Stimulated activated CD8-positive, alpha-beta memory T cell treated with anti-CD3 and anti-CD28 coated beads, Interleukin-12 subunit alpha, Interleukin-12 subunit beta, amount 100 ng/mL, for 4 hours (primary cell): ENCODE results near the gene TIAM2.
"Not testable (repeated sequence)": the region's sequence is repeated elsewhere in the genome, so short reads cannot be mapped to it uniquely, and the experiment has no call there.

Experiments
- DNase-seq: peaks from one replicate; pipeline ENCODE4 v3.0.0-alpha.2; 2020; ENCODE audit warnings: low read depth

Gene TIAM2

DNA sequence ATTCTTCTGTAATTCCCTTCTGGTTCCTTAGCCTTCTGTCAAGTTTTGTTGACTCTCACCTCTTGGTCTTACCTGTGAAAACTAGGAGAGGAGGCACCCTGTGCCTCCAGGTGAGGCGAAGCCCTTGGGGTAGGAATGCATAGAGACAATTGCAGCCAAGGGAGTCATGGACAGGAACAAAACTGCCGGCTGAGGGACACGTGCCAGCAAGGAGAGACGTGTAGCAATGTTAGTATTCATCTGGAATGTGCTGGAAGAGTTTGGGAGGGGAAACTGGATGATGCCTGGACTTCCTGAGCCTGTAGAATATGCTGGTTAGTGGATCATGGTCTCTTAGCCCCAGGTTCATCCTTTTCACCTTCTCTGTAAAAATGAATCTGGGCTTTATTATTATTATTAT is 3.9 kb upstream of the TIAM2 start:
- no peak for DNase-seq

GRCh38 chr6:154993026-154993425 is 2.1 kb upstream of the TIAM2 start:
- DNase-seq = no peak

DNA sequence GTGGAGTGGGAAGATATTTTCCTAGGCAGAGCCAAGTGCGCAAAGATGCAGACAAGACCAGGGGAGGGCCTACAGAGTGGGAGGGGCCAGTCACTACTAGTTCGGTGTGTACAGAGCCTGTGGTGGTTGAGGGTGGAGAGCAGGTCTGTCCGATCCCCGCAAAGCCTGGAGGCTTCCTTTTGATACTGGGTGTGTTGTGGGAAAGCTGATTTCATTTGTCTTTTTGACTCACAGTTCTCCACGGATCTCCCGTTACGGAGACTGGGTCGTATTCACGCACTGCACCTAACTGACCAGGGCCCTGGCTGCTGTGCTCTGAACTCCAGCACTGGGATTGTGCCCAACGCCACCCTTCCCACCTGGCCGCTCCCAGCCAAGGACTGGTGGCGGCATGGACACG is 1.4 kb upstream of the TIAM2 start:
- no peak for DNase-seq

- DNase-seq = no peak
Measured at GRCh38 chr6:154994836-154995253, 270 bp upstream of the TIAM2 start.

- DNase-seq = no peak
Measured at GRCh38 chr6:154996016-154996590, 988 bp downstream of the TIAM2 start.

GRCh38 chr6:154996841-154997311 is 1.8 kb downstream of the TIAM2 start:
- DNase-seq = no peak

DNA sequence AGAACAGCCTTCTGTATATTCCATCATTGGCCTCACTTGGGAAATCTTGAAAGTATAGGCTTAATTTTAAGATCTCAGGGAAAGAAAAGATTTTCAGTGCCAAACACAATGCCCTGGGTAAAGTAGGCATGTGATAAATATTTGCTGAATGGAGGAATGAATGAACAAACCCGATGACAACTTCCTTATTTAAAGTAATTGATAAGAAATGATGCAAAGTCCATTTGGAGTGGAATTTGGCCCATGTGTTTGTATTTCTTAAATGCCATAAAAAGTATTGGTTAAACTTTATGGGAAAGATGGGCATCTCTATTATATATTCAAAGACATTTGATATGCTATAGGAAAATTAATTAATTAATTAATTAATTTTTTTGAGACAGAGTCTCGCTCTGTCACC is 3.7 kb downstream of the TIAM2 start:
- DNase-seq = no peak

DNA sequence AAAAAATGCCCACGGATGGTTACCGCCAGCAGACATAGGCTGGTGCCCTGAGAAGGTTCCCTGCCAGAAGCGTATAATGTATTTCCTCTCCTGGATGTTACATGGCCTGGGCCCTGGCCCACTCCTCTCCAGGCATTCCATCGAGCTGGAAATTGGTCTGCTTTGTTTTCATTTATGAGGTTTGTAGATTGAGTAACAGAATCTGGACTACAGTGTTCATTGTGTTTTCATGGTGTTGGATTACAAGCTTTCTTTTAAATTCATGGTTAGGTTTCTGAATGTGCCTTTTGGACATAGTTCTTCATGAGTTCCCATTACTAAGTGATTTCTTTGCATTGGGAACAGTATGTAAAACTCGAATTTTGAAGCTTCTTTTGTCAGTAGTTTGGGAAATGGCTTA is 6.4 kb downstream of the TIAM2 start:
- DNase-seq = no peak

DNA sequence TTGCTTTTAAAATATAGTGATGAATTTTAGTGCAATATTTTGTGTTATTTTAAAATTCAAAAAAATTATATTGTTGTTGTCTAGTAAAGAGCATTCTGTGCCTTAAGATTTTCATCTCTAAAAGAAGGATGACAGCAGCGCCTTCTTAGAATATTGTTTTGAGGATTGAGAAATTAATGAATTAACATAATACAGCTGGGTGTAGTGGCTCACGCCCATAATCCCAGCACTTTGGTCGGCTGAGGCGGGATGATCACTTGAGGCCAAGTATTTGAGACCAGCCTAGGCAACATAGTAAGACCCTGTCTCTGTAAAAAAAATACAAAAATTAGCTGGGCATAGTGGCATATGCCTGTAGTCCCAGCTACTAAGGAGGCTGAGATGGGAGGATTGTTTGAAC is 6.8 kb downstream of the TIAM2 start:
- DNase-seq = no peak

DNA sequence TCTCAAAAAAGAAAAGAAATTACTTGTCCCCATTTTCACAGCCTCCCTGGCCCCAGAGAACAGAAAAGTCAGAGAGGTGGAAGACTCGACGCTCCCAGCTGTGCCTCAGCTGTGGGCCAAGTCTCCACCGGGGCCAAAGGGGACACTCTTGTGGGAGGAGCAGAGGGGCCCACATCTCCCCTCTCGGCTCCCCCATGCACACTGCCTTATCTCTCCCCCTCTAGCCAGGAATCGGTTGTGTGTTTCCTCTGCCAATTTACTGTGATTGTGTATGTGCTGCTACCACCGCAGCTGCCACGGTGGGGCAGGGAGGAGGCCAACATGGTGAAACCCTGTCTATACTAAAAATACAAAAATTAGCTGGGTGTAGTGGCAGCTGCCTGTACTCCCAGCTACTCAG is 8.4 kb downstream of the TIAM2 start:
- DNase-seq = no peak

GRCh38 chr6:155004017-155004416 is 8.9 kb downstream of the TIAM2 start:
- DNase-seq = no peak

- DNase-seq = no peak
Measured at GRCh38 chr6:155004576-155005372, 9.7 kb downstream of the TIAM2 start.

DNA sequence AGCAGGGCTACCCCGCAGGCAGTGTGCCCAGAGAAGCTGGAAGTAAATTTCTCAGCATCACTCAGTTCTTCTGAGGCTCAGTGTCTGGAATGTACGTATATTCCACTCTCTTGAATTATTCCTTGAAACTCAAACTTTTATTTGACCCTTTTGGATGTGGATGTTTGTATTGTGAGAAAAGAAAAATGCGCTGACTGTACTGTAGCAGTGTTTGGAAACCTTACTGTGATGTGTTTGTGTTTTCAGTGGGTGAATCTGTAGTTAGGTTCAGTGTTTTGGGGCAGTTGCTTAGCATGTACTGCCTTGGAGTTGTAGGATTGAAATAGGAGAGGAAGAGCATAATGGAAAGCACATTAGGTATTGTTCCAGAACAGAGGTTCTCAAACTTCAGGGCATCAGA is 13.5 kb downstream of the TIAM2 start:
- no peak for DNase-seq

GRCh38 chr6:155010940-155011339 is 15.8 kb downstream of the TIAM2 start:
- DNase-seq = no peak

DNA sequence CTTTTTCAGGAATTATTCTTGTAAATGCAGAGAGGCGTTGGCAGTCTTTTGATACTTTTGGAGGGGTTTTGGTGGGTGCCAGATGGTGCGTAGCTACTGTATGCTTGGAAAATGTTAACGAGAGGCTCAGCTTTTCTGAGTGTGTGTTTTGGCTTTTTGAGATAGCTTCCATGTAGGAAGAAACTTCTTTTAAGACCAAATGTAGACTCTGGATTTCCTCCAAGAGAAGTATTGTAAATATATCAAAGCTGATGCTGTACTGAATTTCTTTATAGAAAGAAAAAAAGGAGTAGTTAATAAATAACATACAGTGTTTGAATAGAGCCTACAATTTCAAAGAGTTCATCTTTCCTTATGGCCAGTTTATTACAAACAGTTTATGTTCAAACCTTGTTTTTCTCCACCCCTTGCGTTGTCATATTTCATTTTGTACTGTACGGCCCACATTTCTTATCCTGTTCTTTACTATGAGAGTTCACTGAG is 16.7 kb downstream of the TIAM2 start:
- no peak for DNase-seq

DNA sequence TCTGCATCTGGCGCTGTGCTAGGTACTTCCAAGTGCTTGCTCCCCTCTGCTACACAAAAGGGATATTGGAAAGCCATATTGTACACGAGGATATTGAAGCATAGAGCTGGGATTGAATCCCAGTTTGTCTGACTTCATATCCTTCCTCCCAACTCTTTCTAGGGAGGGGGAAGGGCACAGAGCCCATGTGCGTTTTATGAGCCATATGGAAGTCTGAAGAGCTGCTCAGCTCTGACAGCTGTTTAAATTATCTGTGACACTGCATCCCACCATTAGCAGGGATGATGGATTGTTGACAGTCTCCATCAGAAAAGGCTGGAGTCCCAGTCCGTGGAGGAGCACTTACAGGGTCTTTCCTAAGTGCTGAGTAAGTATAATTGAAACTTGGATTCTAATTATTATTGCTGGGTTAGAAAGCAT is 18.4 kb downstream of the TIAM2 start:
- DNase-seq = no peak

- DNase-seq = no peak
Measured at GRCh38 chr6:155014137-155014536, 19.0 kb downstream of the TIAM2 start.

DNA sequence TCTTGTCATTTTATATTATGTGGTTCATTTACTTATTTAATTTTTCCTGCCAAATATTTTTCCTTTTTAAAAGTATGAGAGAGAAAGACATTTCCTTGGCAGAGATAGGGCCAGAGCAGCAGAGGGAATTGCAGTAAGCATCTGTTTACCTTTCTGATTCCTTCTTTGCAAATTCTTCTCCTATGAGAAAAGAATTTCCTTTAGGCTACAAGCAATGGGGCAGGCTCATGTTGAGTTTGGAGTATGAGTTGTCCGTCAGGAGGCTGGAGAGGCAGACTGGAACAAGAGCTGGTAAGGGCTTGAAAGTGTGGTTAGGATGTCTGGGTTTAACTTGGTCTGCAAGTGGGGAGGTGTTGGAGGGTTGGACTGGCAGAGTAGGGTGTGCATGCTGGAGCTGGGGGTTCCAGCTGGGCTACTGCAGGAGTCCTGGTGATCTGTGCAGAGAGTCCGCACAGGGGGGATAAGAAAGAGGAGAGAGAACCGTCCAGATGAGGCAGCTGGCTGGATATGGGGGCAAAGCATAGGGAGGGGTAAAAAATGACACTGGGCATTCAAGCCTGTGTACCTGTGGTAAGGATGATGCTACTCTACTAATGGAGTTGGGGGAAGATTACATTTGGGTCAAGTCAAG is 19.7 kb downstream of the TIAM2 start:
- no peak for DNase-seq

GRCh38 chr6:155018415-155018814 is 23.3 kb downstream of the TIAM2 start:
- DNase-seq = not testable (repeated sequence)

GRCh38 chr6:155021680-155022079 is 26.6 kb downstream of the TIAM2 start:
- DNase-seq = no peak

- DNase-seq = no peak
Measured at GRCh38 chr6:155022721-155023120, 27.6 kb downstream of the TIAM2 start.

DNA sequence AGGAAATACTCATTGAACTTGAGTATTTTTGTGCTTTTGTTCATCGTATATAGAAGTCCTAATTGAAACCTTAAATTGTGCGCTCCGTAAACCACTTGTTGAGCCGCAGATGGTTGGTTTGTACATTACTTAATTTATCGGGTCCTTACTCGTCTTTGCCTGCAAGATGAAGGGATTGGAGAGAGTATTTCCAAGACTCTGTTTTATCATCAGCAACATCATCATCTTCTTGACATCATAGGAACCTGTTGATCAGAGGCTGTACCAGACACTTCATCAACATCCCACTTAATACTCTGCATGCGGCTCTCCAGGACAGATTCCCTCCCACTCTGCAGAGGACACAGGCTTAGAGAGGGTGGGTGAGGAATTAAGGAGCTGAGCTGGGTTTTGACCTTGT is 28.6 kb downstream of the TIAM2 start:
- DNase-seq = no peak

DNA sequence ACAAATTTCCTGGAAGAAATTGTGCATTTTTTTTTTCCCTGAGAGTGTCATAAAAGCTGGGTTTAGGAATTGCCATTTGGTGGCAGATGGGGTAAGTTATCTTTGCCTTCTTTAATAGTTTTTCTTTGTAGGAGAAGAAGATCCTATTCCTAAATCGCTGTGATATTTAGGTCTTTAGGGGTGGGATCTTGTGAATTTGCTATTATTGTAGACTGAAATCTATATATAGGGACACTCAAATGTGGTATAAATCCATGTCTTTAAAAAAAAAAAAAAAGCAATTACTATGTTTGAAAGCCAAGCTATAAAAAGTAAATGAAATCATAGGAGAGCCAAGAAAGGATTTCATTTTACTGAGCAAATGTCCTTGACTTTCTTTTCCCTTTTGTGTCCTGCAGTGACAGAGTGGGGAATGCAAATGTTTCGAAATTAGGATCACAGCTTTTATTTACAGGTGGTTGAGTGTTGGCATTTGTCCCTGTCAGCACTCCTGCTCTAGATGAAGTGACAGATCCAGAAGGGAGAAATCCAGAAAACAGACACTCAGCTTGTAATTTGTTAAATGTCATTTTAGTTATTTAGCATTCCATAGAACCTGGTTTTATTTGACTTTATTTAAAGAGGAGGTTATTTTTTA is 29.4 kb downstream of the TIAM2 start:
- DNase-seq = no peak
